PC-3 (cell line): Measurements from ENCODE around the gene GSC2. TPM values are rescaled to one million over a fixed set of nuclear protein-coding genes. Genes with fewer than 3 reads are reported as not detected.
A peak's percentile ranks its signal among the peaks of the same experiment; 100 is the strongest.

Experiments
- ATAC-seq: fragments of 200-7000 bp; cut with Tn5 transposase; 2 replicates; pipeline ENCODE4 v1.9.1; 2020; ENCODE audit warnings: mild to moderate bottlenecking, moderate library complexity
- BruUV-seq: library from RNA; stranded (reverse); fragments of 400-500 nt; replicated peaks from 2 replicates; lab custom pipeline; 2021; lab: Mats Ljungman, UMichigan
- CTCF ChIA-PET: fragments of 300-600 bp; sonication (Branson Sonifier 250); formaldehyde crosslinking; loops from one replicate; lab custom pipeline; 2022; ENCODE audit warnings: antibody characterized with exemption; lab: Charles Lee
- POLR2A ChIA-PET: fragments of 300-600 bp; sonication (Branson Sonifier 250); formaldehyde crosslinking; loops from one replicate; lab custom pipeline; 2022; ENCODE audit warnings: antibody characterized with exemption; ENCODE audit not compliant: unreplicated experiment; lab: Charles Lee
- DNase-seq: peaks from one replicate; pipeline ENCODE4 v3.0.0-alpha.2; 2015
- H2AFZ ChIP-seq: fragments of 300-600 bp; sonication (generic); 2 replicates; pipeline ENCODE4 v1.6.0; 2016; ENCODE audit warnings: antibody characterized with exemption, low read length
- H3F3A ChIP-seq: fragments of 300-600 bp; sonication (generic); one replicate; pipeline ENCODE4 v1.6.0; 2017; ENCODE audit warnings: antibody characterized with exemption, low read length, control low read depth, mild to moderate bottlenecking; ENCODE audit not compliant: unreplicated experiment
- H3K27ac ChIP-seq: fragments of 300-600 bp; sonication (generic); 2 replicates; pipeline ENCODE4 v1.5.1; 2016; ENCODE audit warnings: mild to moderate bottlenecking, low read length
- H3K27me3 ChIP-seq: fragments of 300-600 bp; sonication (generic); 2 replicates; pipeline ENCODE4 v1.6.1; 2016; ENCODE audit warnings: low read length, mixed read lengths
- H3K36me3 ChIP-seq: fragments of 300-600 bp; sonication (generic); 2 replicates; pipeline ENCODE4 v1.6.1; 2016; ENCODE audit warnings: low read depth, mixed run types, low read length, mixed read lengths
- H3K4me1 ChIP-seq: fragments of 300-600 bp; sonication (generic); 2 replicates; pipeline ENCODE4 v1.5.1; 2016; ENCODE audit warnings: low read length; ENCODE audit not compliant: insufficient read depth
- H3K4me2 ChIP-seq: fragments of 300-600 bp; sonication (generic); 2 replicates; pipeline ENCODE4 v1.6.0; 2016; ENCODE audit warnings: low read length
- H3K4me3 ChIP-seq: fragments of 300-600 bp; sonication (generic); 2 replicates; pipeline ENCODE4 v1.5.1; 2016; ENCODE audit warnings: mild to moderate bottlenecking, low read length, mixed read lengths
- H3K79me2 ChIP-seq: fragments of 300-600 bp; sonication (generic); 2 replicates; pipeline ENCODE4 v1.6.1; 2017; ENCODE audit warnings: low read length, mixed read lengths
- H3K9ac ChIP-seq: fragments of 300-600 bp; sonication (generic); 2 replicates; pipeline ENCODE4 v1.6.0; 2016; ENCODE audit warnings: mild to moderate bottlenecking, low read length
- H3K9me2 ChIP-seq: fragments of 300-600 bp; sonication (generic); replicated peaks from 2 replicates; pipeline ENCODE4 v1.6.1; 2016; ENCODE audit warnings: mixed run types, low read length, mixed read lengths
- H3K9me3 ChIP-seq: fragments of 300-600 bp; sonication (generic); 2 replicates; pipeline ENCODE4 v1.6.1; 2016; ENCODE audit warnings: low read length, mixed read lengths
- H4K20me1 ChIP-seq: fragments of 300-600 bp; sonication (generic); 2 replicates; pipeline ENCODE4 v1.6.1; 2016; ENCODE audit warnings: low read length, mixed read lengths
- CTCF ChIP-seq: fragments of 300-600 bp; sonication (generic); conservative IDR thresholded peaks from 2 replicates; pipeline ENCODE4 v1.5.1; 2017; ENCODE audit warnings: antibody characterized with exemption, low read depth, mild to moderate bottlenecking, low read length
- EZH2 ChIP-seq: fragments of 300-600 bp; sonication (generic); IDR thresholded peaks from one replicate; pipeline ENCODE4 v1.6.1; 2017; ENCODE audit warnings: antibody characterized with exemption, mild to moderate bottlenecking, low read length; ENCODE audit not compliant: unreplicated experiment
- EZH2phosphoT487 ChIP-seq: fragments of 300-600 bp; sonication (generic); IDR thresholded peaks from 2 replicates; pipeline ENCODE4 v1.6.1; 2018; ENCODE audit warnings: mild to moderate bottlenecking, antibody characterized with exemption, low read length, borderline replicate concordance
- intact Hi-C: fragments of 100-400 bp; cut with micrococcal nuclease; formaldehyde crosslinking; loops from 2 replicates; pipeline ENCODE4 v1.9.0; 2023
- total RNA-seq: library from RNA; depleted of rRNA; stranded (reverse); fragments of >200 nt; gene quantifications from 2 replicates; pipeline ENCODE4 v1.2.3, GENCODE V29; 2014

The GSC2 gene
- total RNA-seq, 1 experiment from 2014 or later, result not detected

DNA sequence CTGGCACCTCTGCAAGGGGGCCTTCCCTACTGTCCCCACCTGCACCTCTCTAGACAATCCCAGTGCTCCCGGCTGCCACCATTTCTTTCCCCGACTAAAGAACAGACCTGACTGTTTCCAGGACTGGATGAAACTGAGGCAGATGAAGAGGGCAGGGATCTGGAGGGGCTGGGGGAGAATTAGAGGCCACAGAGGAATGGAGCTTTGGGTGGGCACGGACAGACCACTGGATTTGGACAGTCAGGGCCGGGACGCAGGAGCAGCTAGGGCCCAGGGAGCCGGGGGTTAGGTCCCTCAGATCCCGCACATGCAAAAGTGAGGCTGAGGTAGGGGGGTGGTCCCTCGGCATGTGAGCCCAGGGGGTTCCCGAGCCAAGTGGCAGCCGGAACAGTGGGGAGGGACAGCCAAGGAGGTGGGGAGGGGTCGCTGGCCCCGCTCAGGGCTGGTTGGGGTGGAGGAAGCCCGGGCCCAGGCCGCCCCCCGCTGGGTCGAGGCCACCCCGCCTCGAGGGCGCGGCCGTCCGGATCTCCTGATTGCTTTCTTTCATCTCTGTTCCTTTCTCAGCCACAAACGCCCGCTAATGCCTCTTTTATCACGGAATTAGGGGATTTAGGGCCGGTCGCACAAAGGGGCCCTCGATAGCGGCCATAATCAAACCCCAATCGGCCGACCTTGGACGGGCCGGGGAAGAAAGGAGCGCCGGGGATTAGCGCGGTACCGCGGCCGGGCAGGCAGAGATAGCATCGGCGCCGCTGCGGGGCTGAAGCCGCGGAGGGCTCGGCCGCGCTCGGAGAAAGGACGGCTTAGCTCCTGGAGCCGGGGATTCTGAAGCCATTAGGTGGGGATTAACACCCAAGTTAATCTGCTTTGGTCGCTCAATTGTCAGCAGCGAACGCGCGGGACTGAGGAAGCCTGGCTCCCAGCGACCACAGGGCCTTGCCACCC is 19.2 kb upstream of the GSC2 start:
- Histone ChIP-seq H3K4me3 (peak overlapping the region; percentile 61), H3K4me2 (peak overlapping the region; percentile 87), H3K4me1 (peaks cover 22% of the 10 kb centered on the region), H3F3A (no peaks in the 10 kb centered on the region), H2AFZ (peak overlapping the region; percentile 63; the same call in 1 of the 2 replicates), H3K27me3 (peaks cover 28% of the 10 kb centered on the region), H4K20me1 (no peaks in the 10 kb centered on the region), H3K36me3 (no peaks in the 10 kb centered on the region), H3K79me2 (peaks cover 36% of the 10 kb centered on the region), H3K27ac (no peak overlapping the region), H3K9ac (no peak overlapping the region), H3K9me2 (no peaks in the 10 kb centered on the region), H3K9me3 (no peaks in the 10 kb centered on the region)
- DNase-seq (no peak), ATAC-seq (no peak)
- intact Hi-C loops, result no loop called here
- POLR2A ChIA-PET, result no interaction called here
- CTCF ChIA-PET, result interaction anchor here (0.6 kb wide), 1 partner anchor 69 kb away, joined by 4 read pairs; no protein-coding TSS in a partner anchor
- no TSS peak for BruUV-seq
- TF ChIP-seq CTCF (no peak), EZH2 (peak; percentile 24), EZH2phosphoT487 (no peak)

DNA sequence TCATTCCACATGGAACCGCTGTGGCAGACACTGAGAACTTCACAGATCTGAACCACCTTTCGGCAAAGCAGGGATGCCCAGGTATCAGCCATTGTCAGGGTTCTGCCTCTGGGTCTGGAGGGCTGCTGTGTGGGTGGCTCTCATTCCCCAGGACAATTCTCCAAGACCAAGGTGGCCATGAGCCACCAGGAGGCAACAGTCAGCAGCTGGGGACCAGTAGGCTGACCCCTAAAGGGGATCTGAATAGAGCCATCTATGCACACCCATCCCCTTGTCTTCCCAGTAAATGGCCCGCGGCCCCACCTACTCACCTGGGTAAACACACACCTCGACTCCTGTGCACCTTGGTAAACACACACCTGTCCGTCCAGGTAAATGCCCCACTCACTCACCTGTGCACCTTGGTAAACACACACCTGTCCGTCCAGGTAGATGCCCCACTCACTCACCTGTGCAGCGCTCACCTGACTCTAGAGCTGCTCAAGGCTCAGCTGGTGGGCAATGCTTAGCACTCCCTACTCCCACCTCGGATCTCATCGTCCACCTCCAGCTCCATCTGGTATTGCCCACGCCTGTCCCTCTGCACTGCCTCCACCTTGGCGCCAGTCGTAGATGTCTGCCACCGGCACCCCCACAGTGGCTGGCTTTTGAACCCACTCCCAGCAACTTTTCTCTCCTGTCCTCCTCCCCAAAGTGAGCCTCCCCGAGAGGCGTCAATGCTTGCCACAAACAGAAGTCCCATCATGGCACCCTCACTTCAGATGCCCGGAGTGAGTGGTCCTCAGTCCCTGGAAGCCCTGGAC is 18.2 kb upstream of the GSC2 start:
- ChIA-PET CTCF (interaction anchor here (0.6 kb wide), 1 partner anchor 70 kb away, joined by 4 read pairs; no protein-coding TSS in a partner anchor), POLR2A (no interaction called here)
- Histone ChIP-seq H3K9me2 (no peaks in the 10 kb centered on the region), H3K36me3 (no peaks in the 10 kb centered on the region), H3K4me2 (no peak overlapping the region), H3K27me3 (peaks cover 28% of the 10 kb centered on the region), H3K9ac (no peak overlapping the region), H4K20me1 (no peaks in the 10 kb centered on the region), H3K4me1 (peaks cover 15% of the 10 kb centered on the region), H3K79me2 (peaks cover 26% of the 10 kb centered on the region), H3K9me3 (no peaks in the 10 kb centered on the region), H2AFZ (no peak overlapping the region), H3K4me3 (no peak overlapping the region), H3K27ac (no peak overlapping the region), H3F3A (no peaks in the 10 kb centered on the region)
- no peak for TF ChIP-seq EZH2
- peak; percentile 27; the same call in 1 of the 2 replicates for TF ChIP-seq CTCF
- intact Hi-C loops, result no loop called here
- no peak; the same call in 1 of the 2 replicates for ATAC-seq
- no TSS peak for BruUV-seq
- no peak for DNase-seq
